NCI-H1048 (cell line): ENCODE results near the gene MX1.

Experiments
- DNase-seq: peaks from one replicate; lab custom pipeline; 2025; lab: John Stamatoyannopoulos, UW

Gene MX1, protein sequence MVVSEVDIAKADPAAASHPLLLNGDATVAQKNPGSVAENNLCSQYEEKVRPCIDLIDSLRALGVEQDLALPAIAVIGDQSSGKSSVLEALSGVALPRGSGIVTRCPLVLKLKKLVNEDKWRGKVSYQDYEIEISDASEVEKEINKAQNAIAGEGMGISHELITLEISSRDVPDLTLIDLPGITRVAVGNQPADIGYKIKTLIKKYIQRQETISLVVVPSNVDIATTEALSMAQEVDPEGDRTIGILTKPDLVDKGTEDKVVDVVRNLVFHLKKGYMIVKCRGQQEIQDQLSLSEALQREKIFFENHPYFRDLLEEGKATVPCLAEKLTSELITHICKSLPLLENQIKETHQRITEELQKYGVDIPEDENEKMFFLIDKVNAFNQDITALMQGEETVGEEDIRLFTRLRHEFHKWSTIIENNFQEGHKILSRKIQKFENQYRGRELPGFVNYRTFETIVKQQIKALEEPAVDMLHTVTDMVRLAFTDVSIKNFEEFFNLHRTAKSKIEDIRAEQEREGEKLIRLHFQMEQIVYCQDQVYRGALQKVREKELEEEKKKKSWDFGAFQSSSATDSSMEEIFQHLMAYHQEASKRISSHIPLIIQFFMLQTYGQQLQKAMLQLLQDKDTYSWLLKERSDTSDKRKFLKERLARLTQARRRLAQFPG

DNA sequence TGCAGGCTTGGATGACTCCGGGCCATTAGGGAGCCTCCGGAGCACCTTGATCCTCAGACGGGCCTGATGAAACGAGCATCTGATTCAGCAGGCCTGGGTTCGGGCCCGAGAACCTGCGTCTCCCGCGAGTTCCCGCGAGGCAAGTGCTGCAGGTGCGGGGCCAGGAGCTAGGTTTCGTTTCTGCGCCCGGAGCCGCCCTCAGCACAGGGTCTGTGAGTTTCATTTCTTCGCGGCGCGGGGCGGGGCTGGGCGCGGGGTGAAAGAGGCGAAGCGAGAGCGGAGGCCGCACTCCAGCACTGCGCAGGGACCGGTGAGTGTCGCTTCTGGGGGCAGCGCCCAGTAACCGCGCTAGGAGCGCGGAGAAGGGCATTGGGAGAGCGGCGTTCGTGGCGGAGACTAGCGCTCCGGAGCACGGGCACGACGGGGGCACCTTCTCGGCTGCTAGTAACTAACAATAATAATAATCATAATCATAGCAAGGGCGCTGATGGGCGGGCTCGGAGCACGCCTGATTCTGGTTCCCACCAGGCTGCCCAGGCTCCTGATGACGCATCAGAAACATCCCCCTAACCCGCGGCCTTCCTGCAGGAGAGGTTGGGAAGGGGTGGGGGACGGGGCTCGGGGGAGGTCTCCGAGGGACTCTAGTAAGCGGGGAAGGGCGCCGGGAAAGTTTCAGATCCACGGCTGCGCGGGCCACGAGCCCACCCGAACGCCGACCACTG lies at the start of gene MX1:
Gene MX1, plus strand, starts transcription at position 286 of the 722 bp plus-strand sequence. CDS start 5,832 bp downstream, outside the sequence.
- DNase-seq: peak; percentile 55

DNA sequence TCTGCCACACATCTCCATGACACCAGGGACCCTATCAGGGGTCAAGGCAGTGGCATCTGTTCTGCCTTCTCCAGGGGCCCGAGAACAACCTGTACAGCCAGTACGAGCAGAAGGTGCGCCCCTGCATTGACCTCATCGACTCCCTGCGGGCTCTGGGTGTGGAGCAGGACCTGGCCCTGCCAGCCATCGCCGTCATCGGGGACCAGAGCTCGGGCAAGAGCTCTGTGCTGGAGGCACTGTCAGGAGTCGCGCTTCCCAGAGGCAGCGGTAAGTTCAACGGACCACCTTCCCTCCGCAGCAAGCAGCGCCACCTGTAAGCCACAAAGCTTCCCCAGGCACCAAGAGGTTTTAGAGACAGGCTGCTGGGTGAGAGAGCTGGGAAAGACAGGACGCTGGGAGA lies 48.3 kb upstream of the MX1 start:
- no peak for DNase-seq

DNA sequence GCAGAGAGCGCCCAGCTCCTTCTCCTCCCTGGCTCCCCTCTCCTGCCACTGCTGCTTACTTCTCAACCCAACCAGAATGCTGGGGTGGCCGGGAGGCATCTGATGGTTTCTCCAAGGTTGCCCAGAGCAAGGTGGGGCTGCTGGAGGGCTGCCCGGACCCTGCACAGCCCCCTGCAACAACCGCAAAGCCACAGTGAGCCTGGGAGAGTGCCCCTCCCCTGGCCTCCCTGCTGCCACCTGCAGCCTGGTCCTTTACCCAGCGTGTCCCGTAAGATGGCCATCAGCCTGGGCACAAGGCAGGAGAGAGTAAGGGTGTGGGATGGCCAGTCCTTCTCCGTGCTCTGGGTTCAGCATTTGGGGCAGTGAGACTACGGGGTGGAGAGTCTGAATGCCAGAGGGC lies 47.2 kb upstream of the MX1 start:
- no peak for DNase-seq

DNA sequence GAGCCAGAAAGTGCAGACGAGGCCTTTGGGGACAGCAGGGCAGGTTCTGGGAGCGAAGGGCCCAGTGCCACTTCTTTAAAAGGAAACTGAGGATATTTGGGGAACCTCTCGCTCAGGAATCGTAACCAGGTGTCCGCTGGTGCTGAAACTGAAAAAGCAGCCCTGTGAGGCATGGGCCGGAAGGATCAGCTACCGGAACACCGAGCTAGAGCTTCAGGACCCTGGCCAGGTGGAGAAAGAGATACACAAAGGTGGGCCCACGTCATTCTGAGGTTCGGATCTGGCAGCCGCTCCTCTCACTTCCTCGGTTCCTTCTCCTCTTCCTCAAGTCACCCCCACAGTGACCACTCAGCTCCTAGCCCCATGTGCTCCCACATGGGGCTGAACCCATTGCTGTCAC lies 46.1 kb upstream of the MX1 start:
- no peak for DNase-seq

DNA sequence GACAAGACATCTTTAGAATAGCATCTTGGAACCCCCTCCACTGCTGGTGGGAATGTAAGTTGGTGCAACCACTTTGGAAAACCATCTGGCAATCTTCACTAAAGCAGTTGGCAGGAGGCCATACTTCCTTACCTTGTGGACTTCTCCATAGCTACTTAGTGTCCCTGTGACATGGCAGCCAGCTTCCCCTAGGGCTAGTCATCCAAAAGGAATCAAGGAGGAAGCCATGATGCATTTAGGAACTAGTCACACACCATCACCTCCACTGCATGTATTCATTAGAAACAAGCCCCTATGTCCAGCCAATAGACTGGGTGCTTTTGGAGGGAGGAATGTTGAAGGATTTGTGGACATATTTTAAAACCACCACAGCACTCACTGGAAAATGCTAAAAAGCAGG lies 44.3 kb upstream of the MX1 start:
- no peak for DNase-seq

DNA sequence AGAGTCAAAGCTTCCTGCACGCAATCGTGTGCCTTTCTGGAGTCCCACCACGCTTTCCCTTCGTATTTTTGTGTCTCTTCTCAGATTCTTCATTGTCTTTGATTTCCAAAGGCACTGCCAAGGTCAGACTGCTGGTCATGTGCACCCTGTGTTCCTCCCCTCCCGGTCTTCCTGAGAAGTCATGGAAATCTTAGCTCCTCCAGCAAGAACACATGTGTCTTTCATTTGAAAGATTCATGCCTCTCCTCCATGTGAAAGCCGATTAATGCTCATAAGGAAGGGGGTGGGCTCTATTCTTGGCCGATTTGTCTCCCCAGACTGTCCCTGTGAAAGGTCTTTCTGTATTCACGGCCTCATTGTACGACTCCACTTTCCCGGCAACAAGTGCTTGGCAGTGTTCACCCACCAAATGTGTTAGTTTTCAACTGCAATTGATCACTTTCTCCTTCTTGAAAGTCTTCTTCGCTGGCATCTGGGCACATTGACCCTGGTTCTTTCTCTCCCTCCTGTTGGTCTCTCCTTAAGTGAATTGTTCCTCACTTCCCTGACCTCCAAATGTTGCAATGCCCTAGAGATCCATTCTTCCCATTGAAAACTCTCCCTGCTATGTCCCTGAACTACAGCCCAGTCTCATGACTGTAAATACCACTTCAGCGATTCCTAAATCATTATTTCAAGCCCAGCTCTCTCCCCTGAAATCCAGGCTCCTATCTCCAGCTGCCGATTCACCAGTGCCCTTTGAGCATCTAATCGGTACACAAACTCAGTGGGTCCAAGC lies 38.8 kb upstream of the MX1 start:
- no peak for DNase-seq

DNA sequence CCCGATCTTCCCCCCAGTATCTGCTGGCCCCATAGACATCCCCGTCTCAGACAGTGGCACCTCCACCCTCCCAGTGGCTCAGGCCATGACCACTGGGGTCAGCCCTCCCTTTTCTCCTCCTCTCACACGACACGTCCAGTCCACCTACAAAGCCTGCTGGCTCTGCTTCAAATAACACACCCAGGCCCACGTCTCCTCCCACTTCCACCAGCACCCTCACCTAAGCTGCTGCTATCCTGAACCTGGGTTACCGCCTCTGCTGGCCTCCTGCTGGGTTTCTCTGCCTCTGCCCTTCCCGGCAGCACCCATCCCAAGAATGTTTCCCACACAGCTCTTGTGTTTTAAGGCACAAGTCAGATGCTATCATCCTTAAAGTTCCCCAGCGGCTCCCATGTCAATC lies 38.2 kb upstream of the MX1 start:
- DNase-seq: no peak

DNA sequence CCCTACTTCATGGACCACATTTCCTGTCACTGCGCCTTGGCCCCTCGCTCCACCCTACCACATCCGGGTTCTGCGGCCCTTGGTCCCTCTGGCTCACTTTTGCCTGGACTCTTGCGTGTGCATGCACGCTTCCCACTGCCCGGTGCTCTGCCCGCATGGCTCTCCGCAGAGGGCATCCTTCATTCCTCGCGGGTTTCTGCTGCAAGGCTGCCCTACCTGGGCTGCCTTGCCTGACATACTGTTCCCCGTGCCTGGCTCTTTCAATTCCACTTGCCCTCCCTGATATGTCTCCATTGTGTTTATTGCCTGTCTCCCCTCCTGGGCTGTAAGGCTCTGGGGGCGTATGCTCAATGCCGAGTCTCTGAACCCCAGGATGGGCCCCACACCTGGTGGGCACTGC lies 37.8 kb upstream of the MX1 start:
- DNase-seq: no peak

DNA sequence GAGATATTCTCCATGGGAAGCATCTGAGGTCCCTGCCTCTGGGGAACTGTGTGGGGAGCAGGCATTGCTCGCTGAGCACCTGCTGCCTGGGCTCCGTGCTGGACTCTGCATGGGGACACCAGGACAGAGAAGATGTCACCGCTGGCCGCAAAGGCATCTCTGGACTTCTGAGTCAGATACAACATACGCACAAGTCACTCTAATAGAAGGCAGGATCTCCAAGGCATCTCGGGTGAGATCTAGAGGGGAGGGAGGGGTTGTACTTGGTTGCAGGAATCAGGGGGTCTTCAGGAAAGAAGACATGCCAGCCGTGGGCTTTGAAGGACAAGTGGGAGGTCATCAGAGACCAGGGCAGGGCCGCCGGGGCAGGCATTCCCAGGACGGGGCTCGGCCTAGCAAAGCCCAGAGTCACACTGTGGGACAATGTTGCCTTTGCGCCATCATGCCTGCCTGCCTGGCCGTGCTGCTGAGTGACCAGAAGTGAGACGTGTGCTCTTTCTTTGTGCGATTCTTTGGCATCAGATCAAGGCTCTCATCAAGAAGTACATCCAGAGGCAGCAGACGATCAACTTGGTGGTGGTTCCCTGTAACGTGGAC lies 35.9 kb upstream of the MX1 start:
- no peak for DNase-seq

DNA sequence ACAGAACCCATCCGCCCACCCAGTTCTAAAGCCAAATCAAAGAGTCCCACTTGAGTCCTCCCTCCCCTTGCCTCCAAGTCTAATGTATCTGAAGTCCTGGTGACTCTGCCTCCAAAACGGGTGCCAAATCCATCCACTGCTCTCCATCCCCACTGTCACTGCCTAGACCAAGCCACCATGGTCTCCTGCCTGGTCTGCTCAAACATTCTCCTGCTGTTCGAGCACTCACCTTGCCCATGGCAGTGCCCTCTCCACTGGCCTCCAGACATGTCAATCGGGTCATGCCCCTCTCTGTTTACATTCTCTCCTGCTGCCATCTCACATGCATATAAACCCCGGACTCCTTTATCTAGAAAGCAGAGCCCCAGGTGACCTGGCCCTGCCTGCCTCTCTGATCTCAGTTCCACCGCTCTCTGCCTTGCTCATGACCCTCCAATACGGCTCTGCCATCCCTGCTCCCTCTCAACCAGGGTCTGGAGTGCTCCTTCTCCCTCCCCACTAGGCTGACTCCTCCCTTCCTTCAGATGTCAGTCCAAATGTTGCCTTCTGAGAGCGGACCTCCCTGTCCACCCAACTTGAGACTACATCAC lies 32.1 kb upstream of the MX1 start:
- DNase-seq: no peak

DNA sequence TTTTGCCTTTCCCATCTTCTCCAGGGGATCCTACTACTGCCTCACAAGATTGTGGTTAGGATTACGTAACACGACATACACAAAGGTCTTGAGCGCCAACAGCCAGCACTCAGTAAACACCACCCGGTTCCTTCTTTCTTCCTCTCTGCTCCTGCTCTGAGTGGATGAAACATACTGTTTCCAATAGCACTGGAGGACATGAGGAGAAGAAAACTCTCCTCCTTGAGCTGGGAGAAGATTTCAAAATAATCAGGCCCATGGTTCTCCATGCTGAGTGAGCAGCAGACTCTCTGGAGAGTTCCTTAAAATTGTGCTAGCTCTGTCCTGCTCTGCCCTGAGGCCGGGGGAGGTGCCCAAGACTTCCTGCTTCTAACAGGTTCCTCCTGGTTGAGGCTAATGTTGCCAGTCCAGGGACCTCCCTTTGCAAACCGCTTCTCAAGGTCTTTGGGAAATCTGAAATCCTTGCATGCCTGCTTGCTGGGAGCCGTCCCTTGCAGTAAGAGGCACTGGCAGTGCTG lies 29.4 kb upstream of the MX1 start:
- no peak for DNase-seq

DNA sequence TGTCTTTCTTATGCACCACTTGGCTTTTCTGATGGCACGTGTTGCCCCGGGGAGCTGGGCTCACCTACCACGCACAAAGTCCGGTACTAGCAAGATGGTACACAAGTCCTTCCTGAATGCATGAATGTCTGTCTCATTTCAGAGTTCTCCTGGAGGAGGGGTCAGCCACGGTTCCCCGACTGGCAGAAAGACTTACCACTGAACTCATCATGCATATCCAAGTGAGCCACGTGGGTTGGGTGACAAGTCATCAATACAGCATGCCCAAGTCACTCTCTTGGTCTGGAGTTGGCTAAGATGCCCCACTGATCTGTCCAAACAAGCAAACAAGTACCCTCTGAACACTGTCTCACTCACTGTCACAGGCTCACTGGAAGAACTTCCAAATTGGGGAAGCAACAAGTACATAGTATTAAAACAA lies 28.6 kb upstream of the MX1 start:
- no peak for DNase-seq

DNA sequence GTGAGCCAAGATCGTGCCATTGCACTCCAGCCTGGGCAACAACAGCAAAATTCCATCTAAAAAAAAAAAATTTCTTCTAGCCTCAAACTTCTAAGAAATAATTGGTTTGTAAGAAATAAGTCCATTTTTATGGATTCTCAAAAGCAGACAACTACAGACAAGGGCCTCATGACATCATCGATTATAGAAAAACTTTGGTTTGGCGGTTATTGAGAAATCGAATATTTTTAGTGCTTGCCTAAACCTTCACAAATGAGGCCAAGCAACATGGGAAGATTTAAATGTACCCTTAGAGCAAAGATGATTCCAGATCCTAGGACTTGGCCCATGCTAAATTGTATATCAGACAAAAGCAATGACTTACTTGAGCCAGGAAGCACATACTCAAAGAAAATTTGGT lies 27.8 kb upstream of the MX1 start:
- no peak for DNase-seq

DNA sequence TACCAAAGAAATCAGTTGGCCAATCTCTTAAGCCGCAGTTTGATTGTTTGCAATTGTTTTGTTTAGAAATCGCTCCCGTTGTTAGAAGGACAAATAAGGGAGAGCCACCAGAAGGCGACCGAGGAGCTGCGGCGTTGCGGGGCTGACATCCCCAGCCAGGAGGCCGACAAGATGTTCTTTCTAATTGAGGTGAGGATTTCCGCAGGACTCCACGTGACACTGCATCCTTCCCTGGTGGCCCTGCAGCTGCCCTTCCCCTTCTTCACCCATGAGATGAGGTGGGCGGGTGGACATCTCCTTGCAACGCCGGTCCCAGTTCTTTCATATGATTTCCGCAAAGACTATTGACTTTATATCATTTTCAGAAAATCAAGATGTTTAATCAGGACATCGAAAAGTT lies 27.2 kb upstream of the MX1 start:
- no peak for DNase-seq

DNA sequence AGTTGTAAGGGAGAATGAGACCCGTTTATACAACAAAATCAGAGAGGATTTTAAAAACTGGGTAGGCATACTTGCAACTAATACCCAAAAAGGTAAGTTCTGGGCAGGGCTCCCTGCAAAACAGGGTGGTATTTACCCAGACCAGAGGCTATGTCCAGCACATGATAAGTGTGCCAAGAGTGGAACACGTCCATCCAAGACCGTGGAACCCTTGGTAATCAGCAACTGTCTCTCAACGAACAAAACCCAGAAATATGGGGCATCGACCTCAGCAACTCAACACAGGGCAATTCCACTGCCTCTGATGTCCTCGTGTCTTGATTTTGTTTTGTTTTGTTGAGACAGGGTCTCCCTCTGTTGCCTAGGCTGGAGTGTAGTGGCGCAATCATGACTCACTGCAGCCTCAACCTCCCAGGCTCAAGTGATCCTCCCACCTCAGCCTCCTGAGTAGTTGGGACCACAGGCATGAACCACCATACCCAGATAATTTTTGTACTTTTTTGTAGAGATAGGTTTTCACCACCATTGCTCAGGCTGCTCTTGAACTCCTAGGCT lies 26.7 kb upstream of the MX1 start:
- DNase-seq: no peak

DNA sequence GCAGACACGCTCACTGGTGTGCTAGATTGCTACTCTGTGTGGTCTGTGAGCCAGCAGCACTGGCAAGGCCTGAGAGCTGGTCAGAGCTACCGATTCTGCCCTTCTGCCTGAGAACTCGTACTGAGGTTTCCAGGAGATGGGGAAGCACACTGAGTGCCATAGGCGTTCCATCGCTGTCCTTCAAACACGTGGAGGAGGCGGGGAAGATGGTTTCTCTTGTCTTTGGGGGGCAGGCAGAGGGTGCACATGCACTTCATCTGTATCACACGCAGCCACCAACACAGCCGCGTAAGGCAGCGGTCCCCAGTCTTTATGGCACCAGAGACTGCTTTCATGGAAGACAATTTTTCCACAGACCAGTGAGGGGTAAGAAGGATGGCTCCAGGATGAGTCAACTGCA lies 23.8 kb upstream of the MX1 start:
- DNase-seq: no peak

DNA sequence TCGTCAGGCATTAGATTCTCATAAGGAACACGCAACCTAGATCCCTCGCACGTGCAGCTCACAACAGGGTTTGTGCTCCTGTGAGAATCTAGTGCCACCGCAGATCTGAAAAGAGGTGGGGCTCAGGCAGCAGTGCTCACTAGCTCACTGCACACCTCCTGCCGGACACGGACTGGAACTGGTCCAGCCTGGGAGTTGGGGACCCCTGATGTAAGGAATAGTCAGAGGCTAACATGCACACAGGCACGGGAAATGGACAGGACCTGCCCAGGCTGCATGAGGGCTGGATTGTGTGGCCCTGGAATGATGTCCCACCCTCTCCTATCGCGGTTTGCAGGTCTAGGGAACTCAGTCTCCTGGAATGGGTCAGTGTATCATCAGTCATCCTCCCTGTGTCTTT lies 23.2 kb upstream of the MX1 start:
- no peak for DNase-seq

DNA sequence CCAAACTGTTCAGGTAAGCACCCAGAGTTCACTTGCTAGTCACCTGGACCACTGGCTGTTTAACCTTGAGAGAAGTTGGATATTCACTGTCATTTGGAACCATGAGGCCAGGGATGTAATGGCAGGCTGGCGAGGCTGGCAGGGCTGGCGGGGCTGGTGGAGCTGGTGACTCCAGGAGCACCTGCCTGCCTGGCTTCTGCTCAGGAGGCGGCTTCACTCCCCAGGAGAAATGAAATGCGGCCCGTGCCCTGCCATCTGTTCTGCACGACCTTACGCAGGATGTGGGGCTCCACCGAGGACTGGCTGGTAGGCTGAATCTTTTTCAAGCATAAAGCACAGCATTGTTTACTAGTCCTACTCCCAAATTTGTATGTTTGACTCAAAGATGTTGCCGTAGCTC lies 22.7 kb upstream of the MX1 start:
- no peak for DNase-seq

DNA sequence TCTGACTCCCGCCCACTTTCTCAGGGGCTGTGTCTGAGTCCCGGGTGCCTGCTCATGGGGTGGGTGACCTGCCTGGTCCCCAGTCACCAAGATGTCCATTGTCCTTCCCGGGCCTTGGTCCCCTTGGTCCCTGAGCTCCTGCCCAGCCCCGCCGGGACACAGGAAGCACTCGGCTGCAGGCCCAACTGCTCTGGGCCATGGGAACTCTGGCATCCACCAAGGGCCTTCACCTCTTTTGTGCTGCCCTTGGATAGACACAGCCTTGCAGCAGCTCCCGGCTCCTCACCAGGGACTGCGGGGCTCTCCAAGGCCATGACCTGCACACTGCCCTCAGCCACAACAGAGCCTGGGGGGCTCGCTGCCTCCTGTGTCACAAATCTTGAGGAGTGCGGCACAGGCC lies 22.1 kb upstream of the MX1 start:
- DNase-seq: no peak

DNA sequence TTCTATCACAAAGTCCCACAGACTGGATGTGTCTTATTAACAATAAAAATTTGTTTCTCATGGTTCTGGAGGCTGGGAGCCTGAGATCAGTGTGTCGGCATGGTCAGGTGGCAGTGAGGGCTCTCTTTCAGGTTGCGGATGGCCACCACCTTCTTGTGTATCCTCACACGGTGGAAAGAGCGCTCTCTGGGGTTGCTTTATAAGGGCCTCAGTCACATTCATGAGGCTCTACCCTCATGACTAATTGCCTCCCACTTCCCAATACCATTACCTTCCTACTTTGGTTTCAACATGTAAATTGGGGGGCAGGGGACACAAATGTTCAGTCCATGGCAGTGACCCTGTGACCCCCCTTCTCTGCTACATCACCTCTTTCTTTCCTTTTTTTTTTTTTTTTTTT lies 20.7 kb upstream of the MX1 start:
- no peak for DNase-seq

DNA sequence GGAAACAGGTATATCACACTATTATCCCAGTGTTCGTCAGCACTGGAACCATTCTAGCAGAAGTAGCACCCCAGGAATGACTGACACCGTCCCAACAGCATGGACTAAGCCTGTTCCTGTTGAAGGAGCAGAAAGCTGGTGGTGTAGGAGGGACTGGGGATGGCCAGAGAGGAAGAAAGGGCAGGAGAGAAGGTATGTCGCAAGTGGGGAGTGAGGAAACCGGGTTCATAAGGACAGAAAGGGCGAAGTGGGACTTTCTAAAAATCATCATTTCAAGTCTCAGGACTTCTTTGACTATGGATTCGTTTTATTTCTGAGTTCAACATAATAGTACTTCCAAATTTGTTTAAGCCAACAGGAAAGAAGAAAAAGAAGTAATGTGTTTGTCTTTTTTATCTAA lies 19.7 kb upstream of the MX1 start:
- DNase-seq: no peak
